GM19035 (cell line): Measurements from ENCODE around the gene LYPD6B.

Experiments used
- ATAC-seq: cut with Tn5 transposase; IDR thresholded peaks from one replicate; pipeline ENCODE4 v1.9.1; 2021; ENCODE audit not compliant: unreplicated experiment

The LYPD6B gene

GRCh38 chr2:149039213-149039724 is 770 bp downstream of the LYPD6B start:
- no peak for ATAC-seq

- ATAC-seq, result peak; percentile 45
These were observed 2.0 kb downstream of the LYPD6B start for GRCh38 chr2:149040451-149040850.

GRCh38 chr2:149041482-149041881 is 3.0 kb downstream of the LYPD6B start:
- no peak for ATAC-seq

GRCh38 chr2:149042881-149043280 is 4.4 kb downstream of the LYPD6B start:
- ATAC-seq, result no peak

- no peak for ATAC-seq
These were observed 6.0 kb downstream of the LYPD6B start for GRCh38 chr2:149044500-149044899.

GRCh38 chr2:149047118-149047517 is 8.6 kb downstream of the LYPD6B start:
- no peak for ATAC-seq

GRCh38 chr2:149049142-149049541 is 10.6 kb downstream of the LYPD6B start:
- ATAC-seq, result no peak

- ATAC-seq, result peak; percentile 91
These were observed 11.7 kb downstream of the LYPD6B start for GRCh38 chr2:149050188-149050587.

- no peak for ATAC-seq
These were observed 17.3 kb downstream of the LYPD6B start for GRCh38 chr2:149055751-149056150.

GRCh38 chr2:149056541-149057255 is 18.2 kb downstream of the LYPD6B start:
- no peak for ATAC-seq

- no peak for ATAC-seq
These were observed 18.9 kb downstream of the LYPD6B start for GRCh38 chr2:149057401-149057800.

- ATAC-seq, result no peak
These were observed 20.4 kb downstream of the LYPD6B start for GRCh38 chr2:149058936-149059335.

GRCh38 chr2:149059822-149060221 is 21.3 kb downstream of the LYPD6B start:
- no peak for ATAC-seq

GRCh38 chr2:149061133-149061745 is 22.7 kb downstream of the LYPD6B start:
- no peak for ATAC-seq

- no peak for ATAC-seq
These were observed 24.0 kb downstream of the LYPD6B start for GRCh38 chr2:149062531-149062930.

GRCh38 chr2:149063177-149063576 is 24.7 kb downstream of the LYPD6B start:
- no peak for ATAC-seq

GRCh38 chr2:149064365-149064841 is 25.9 kb downstream of the LYPD6B start:
- ATAC-seq, result no peak

GRCh38 chr2:149064856-149065630 is 26.5 kb downstream of the LYPD6B start:
- no peak for ATAC-seq

GRCh38 chr2:149068225-149068995 is 29.9 kb downstream of the LYPD6B start:
- no peak for ATAC-seq

- no peak for ATAC-seq
These were observed 30.7 kb downstream of the LYPD6B start for GRCh38 chr2:149068996-149069888.
